NCI-H146 treated with DMSO at 0.1 percent for 48 hours (cell line): ENCODE measurements around the gene PDE6A.

Experiments used
- DNase-seq: peaks from one replicate; lab custom pipeline; 2025; ENCODE audit not compliant: unreplicated experiment; lab: John Stamatoyannopoulos, UW

The PDE6A gene

GRCh38 chr5:149820536-149821510 is 123.8 kb downstream of the PDE6A start:
- DNase-seq: no peak

DNA sequence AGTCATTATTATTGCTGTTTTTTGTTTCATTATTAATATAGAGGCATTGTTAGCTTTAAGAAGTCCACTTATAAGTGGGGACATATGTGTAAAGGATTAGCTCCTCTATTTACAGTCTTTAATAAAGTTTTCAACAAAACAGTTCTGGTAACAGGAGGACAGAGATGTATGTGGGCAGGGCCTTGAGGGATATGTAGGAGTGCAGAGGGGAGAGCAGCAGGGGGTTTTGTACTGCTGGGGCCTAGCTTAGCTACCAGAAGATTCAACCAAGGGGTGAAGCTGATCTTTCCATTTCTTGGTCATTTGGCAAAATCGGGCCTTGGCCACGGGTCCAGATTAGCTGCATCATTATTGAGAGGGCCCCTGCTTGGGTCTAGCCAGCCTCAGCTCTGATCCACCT is 124.6 kb downstream of the PDE6A start:
- no peak for DNase-seq

GRCh38 chr5:149818116-149818515 is 126.5 kb downstream of the PDE6A start:
- no peak for DNase-seq

DNA sequence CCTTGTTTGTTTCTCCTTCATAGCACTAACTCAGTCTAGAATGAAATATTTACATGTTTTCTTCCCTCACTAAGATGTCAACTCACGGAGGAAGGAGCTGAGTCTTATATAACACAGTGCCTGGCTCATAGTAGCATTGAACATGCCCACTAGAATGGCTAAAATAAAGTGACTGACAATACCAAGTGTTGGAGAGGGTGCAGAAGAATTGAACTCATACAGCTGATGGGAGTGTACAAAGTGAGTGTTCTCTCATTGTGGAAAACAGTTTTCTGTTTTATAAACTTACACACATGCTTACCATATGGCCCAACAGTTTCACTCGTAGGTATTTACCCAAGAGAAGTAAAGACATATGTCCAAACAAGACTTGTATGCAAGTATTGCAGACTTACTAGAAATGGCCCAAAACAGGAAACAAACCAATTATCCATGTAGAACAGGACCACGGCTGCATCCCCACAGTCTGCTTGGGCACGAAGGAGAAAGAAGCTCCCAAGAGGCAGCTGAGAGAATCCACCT is 127.0 kb downstream of the PDE6A start:
- no peak for DNase-seq

DNA sequence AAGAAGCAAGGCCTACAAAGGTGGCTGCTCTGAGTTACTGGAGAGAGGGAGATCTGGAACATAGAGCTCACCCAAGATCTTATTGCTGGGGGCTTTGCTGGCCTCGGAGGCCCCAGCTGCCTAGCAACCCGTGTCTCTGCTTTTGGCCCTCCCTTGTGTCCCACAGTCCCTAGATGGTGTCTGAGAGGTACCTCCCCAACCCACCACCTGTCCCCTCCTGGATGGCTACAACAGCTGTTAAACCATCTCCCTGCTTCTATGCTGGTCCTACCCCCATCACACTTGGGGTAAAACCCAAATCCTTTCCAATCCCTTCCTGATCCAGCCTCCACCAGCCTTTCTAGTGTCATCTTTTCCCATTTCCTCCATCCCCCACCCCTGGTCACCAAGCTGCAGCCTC is 127.9 kb downstream of the PDE6A start:
- DNase-seq: no peak

- DNase-seq: no peak
These were observed 133.1 kb downstream of the PDE6A start for GRCh38 chr5:149811453-149811852.

DNA sequence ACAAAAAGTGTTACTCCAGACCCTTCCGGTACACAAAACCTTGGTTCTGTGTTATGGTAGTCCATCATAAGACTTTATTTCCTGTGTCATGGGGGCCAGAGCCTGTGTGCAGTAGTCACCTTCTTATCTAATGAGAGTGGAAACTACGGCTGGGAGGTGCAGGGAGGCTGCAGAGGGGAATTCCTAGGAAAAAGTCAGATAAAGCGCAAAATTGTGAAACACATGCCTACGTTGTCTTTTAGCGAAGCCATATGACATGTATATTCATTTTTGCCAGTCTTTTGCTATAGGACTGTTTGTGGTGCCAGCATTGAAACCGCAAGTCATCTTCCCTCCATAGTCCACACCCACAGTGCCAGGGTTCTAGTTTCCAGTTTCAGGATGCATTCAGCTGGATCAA is 133.7 kb downstream of the PDE6A start:
- DNase-seq: no peak

- no peak for DNase-seq
These were observed 134.5 kb downstream of the PDE6A start for GRCh38 chr5:149809931-149810691.

- DNase-seq: no peak
These were observed 136.2 kb downstream of the PDE6A start for GRCh38 chr5:149808264-149808982.
